K562 (cell line): Measurements from ENCODE around the gene WNK2. TPM values are rescaled to one million over a fixed set of nuclear protein-coding genes. Genes with fewer than 3 reads are reported as not detected.

Experiments
- ATAC-seq: fragments of 200-7000 bp; cut with Tn5 transposase; 3 replicates; pipeline ENCODE4 v1.9.1; 2020; ENCODE audit warnings: moderate library complexity
- BruUV-seq: library from RNA; stranded (reverse); fragments of 400-500 nt; replicated peaks from 2 replicates; lab custom pipeline; 2021; lab: Mats Ljungman, UMichigan
- CTCF ChIA-PET: fragments of 300-600 bp; formaldehyde crosslinking; extraction: SDS; loops from one replicate; lab custom pipeline; 2021; ENCODE audit warnings: low intra/inter-chr PET ratio; lab: Yijun Ruan, JAX
- POLR2A ChIA-PET: fragments of 300-600, 350-650 bp; sonication (Branson Sonifier 250); formaldehyde crosslinking; extraction: SDS; loops from one replicate; lab custom pipeline; 2021; ENCODE audit warnings: antibody characterized with exemption, inconsistent platforms; lab: Yijun Ruan, JAX
- DNase-seq, 4 experiments: peaks; one replicate each; pipeline versions ENCODE4 v3.0.0 to v3.0.0-alpha.2; 2011 to 2018; ENCODE audit warnings: low spot score in 3 of 4, mixed read lengths in 3 of 4; ENCODE audit errors: extremely low read depth in 1 of 4
- FAIRE-seq: peaks from 2 replicates; lab custom pipeline; 2011; peaks lifted over from hg19 to GRCh38; lab: Jason Lieb, UNC
- H2AFZ ChIP-seq: 2 replicates; pipeline ENCODE4 v1.6.0; 2011; ENCODE audit warnings: low read depth, low read length, control low read depth, inconsistent platforms
- H3K27ac ChIP-seq: fragments of 200-600 bp; 3 replicates; pipeline ENCODE4 v1.8.0; 2011; ENCODE audit warnings: low read depth, mild to moderate bottlenecking, control low read depth, inconsistent platforms, low read length, moderate library complexity, mixed read lengths; ENCODE audit errors: extremely low read depth
- H3K27me3 ChIP-seq, 2 experiments: fragments of 300-600 bp in 1 of 2; 2 replicates in 1 of 2; 3 replicates in 1 of 2; pipeline versions ENCODE4 v1.6.0 to v1.8.0; 2011; ENCODE audit warnings: inconsistent platforms in 2 of 2, low read length in 2 of 2, mild to moderate bottlenecking in 1 of 2, mixed read lengths in 1 of 2, moderate library complexity in 1 of 2; ENCODE audit not compliant: control insufficient read depth in 2 of 2, insufficient read depth in 2 of 2
- H3K36me3 ChIP-seq: fragments of 300-600 bp; 3 replicates; pipeline ENCODE4 v1.8.0; 2011; ENCODE audit warnings: mild to moderate bottlenecking, low read length, inconsistent platforms; ENCODE audit not compliant: control insufficient read depth, insufficient read depth
- H3K4me1 ChIP-seq, 2 experiments: fragments of 200-600 bp in 1 of 2; replicated peaks in 1 of 2; 2 replicates in 1 of 2; 3 replicates in 1 of 2; pipeline versions ENCODE4 v1.5.1 to v1.8.0; 2011; ENCODE audit warnings: inconsistent platforms in 2 of 2, low read length in 2 of 2, mild to moderate bottlenecking in 1 of 2, mixed read lengths in 1 of 2, moderate library complexity in 1 of 2; ENCODE audit not compliant: control insufficient read depth in 2 of 2, insufficient read depth in 2 of 2
- H3K4me2 ChIP-seq: 2 replicates; pipeline ENCODE4 v1.6.1; 2011; ENCODE audit warnings: low read length, control low read depth, inconsistent platforms, mixed read lengths; ENCODE audit not compliant: insufficient read depth
- H3K4me3 ChIP-seq: fragments of 200-600 bp; sonication (generic), shearing (Covaris generic); 2 replicates; pipeline ENCODE4 v1.5.1; 2016; ENCODE audit warnings: control low read depth, inconsistent platforms
- H3K79me2 ChIP-seq: fragments of 200-600 bp; 3 replicates; pipeline ENCODE4 v1.8.0; 2011; ENCODE audit warnings: low read length, inconsistent platforms; ENCODE audit not compliant: control insufficient read depth, insufficient read depth
- H3K9ac ChIP-seq, 2 experiments: 2 replicates each; pipeline versions ENCODE4 v1.6.0 to v1.6.1; 2011; ENCODE audit warnings: low read depth in 2 of 2, low read length in 2 of 2, control low read depth in 1 of 2, inconsistent platforms in 1 of 2, mild to moderate bottlenecking in 1 of 2, mixed read lengths in 1 of 2; ENCODE audit not compliant: insufficient read depth in 1 of 2
- H3K9me1 ChIP-seq: one replicate; pipeline ENCODE4 v1.6.0; 2011; ENCODE audit warnings: inconsistent platforms, mild to moderate bottlenecking, low read length, moderate library complexity; ENCODE audit not compliant: control insufficient read depth, insufficient read depth
- H3K9me3 ChIP-seq: replicated peaks from 2 replicates; pipeline ENCODE4 v1.5.1; 2011; ENCODE audit warnings: low read depth, low read length, inconsistent platforms; ENCODE audit not compliant: control insufficient read depth, insufficient read depth
- H4K20me1 ChIP-seq: replicated peaks from 2 replicates; pipeline ENCODE4 v1.6.1; 2011; ENCODE audit warnings: low read length, inconsistent platforms, mixed read lengths; ENCODE audit not compliant: control insufficient read depth, insufficient read depth
- E2F3 ChIP-seq: fragments of 250-450 bp; sonication (Bioruptor Pico); IDR thresholded peaks from 2 replicates; pipeline ENCODE4 v1.4.0; 2020; ENCODE audit warnings: mild to moderate bottlenecking
- GABPA ChIP-seq: fragments of 200-800 bp; sonication (Bioruptor generic); conservative IDR thresholded peaks from 2 replicates; pipeline ENCODE4 v1.6.1; 2016; ENCODE audit warnings: low read depth, missing genetic modification characterization, missing compliant biosample characterization
- HDAC6 ChIP-seq: IDR thresholded peaks from 2 replicates; pipeline ENCODE4 v1.6.1; 2012; ENCODE audit warnings: low read depth, mild to moderate bottlenecking, control low read depth, inconsistent platforms, low read length, moderate library complexity
- HMG20A ChIP-seq: fragments of 450-650 bp; formaldehyde crosslinking; conservative IDR thresholded peaks from 2 replicates; pipeline ENCODE4 v1.4.0; 2020; ENCODE audit warnings: mild to moderate bottlenecking, mixed read lengths
- ID3 ChIP-seq, 2 experiments: fragments of 250-450 bp in 1 of 2; fragments of 450-650 bp in 1 of 2; sonication (Bioruptor Pico) in 1 of 2; IDR thresholded peaks; 2 replicates each; pipeline versions ENCODE4 v1.6.1 to v1.8.0; 2016 to 2021; ENCODE audit warnings: mild to moderate bottlenecking in 2 of 2, moderate library complexity in 2 of 2, missing compliant biosample characterization in 1 of 2, missing genetic modification characterization in 1 of 2
- NFIX ChIP-seq: fragments of 250-450 bp; sonication (Bioruptor Pico); IDR thresholded peaks from 2 replicates; pipeline ENCODE4 v1.4.0; 2020; ENCODE audit warnings: low read depth, mild to moderate bottlenecking, moderate library complexity
- USF1 ChIP-seq: sonication (generic); formaldehyde crosslinking; IDR thresholded peaks from 2 replicates; pipeline ENCODE4 v1.9.0; 2022; ENCODE audit warnings: mild to moderate bottlenecking, missing genetic modification reagents
- ZNF3 ChIP-seq: fragments of 250-450 bp; sonication (Bioruptor Pico); IDR thresholded peaks from 2 replicates; pipeline ENCODE4 v1.5.0; 2021; ENCODE audit warnings: mild to moderate bottlenecking, moderate library complexity
- ZNF318 ChIP-seq, 2 experiments: fragments of 450-650 bp; IDR thresholded peaks; 2 replicates each; pipeline ENCODE4 v1.6.1; 2016; ENCODE audit warnings: mild to moderate bottlenecking in 2 of 2, borderline replicate concordance in 1 of 2, low read depth in 1 of 2, moderate library complexity in 1 of 2
- WGBS: fragments of 100-300 bp; shearing (Covaris generic); methylation state at CpG from one replicate; pipeline ENCODE4 v1.1.6; 2016; ENCODE audit warnings: low coverage, mixed read lengths; ENCODE audit not compliant: insufficient coverage; ENCODE audit errors: missing lambda C conversion rate; 5-methylcytosine and 5-hydroxymethylcytosine counted together
- in situ Hi-C: fragments of 300-500 bp; cut with MboI; formaldehyde crosslinking; loops from 4 replicates; pipeline ENCODE4 v1.15.0; 2018; ENCODE audit warnings: inconsistent platforms, mixed read lengths
- intact Hi-C: fragments of 100-400 bp; cut with micrococcal nuclease; formaldehyde crosslinking; loops from 2 replicates; pipeline ENCODE4 v1.14.2; 2022
- polyA plus RNA-seq, 8 experiments: library from polyadenylated mRNA; depleted of rRNA in 4 of 8; stranded (reverse) in 5 of 8; unstranded in 3 of 8; fragments of >200 nt; fragmentation: Nextera tagmentation in 2 of 8; fragmentation: Illumina TruSeq in 1 of 8; extraction: Ambion mirVana in 2 of 8; extraction: Trizol in 1 of 8; gene quantifications; 2 replicates each; pipeline versions ENCODE4 v1.2.1 to v1.2.3, GENCODE V29; 2011 to 2014; ENCODE audit warnings: inconsistent platforms in 1 of 8, missing spikeins in 1 of 8
- total RNA-seq, 7 experiments: library from RNA; depleted of rRNA in 6 of 7; stranded (reverse); fragments of >200 nt in 6 of 7; fragmentation: Illumina TruSeq in 2 of 7; extraction: Trizol in 2 of 7; gene quantifications; 2 replicates each; pipeline versions ENCODE4 v1.2.1 to v1.2.3, GENCODE V29; 2011 to 2021; ENCODE audit warnings: low replicate concordance in 1 of 7
- TF ChIP-seq, protein P1 (sequence below): fragments of 250-450 bp; sonication (Bioruptor Pico); IDR thresholded peaks from 2 replicates; pipeline ENCODE4 v1.5.0; 2020; ENCODE audit warnings: mild to moderate bottlenecking, borderline replicate concordance

Gene WNK2
- total and polyA plus RNA-seq, 9 of the 15 experiments (the other 6 are each of a cell fraction or from before 2014, with no cell fraction given) = 0.36 to 3.3 (median 0.64) TPM; not detected in 2

GRCh38 chr9:93225417-93225816 lies 41.5 kb downstream of the WNK2 start:
- intact Hi-C loops (no loop called here), in situ Hi-C loops (no loop called here)
- ChIA-PET CTCF (no interaction called here), POLR2A (interaction anchor here (0.9 to 1.0 kb wide), 2 partner anchors 56 to 117 kb away, joined by 3 read pairs; no protein-coding TSS in a partner anchor)
- Histone ChIP-seq H3K79me2 (no peaks in the 10 kb centered on the region), H3K27me3 (peaks cover 34 to 79% of the 10 kb centered on the region in 2 experiments), H3K9ac (no peak overlapping the region), H3K36me3 (no peaks in the 10 kb centered on the region), H3K4me3 (no peak overlapping the region), H3K9me3 (no peaks in the 10 kb centered on the region), H3K4me2 (no peak overlapping the region), H2AFZ (no peak overlapping the region), H3K27ac (no peak overlapping the region), H4K20me1 (peaks cover 8% of the 10 kb centered on the region; the same call in 1 of the 2 replicates), H3K4me1 (no peaks in the 10 kb centered on the region), H3K9me1 (no peaks in the 10 kb centered on the region)
- TF ChIP-seq USF1 (no peak), GABPA (tag) (no peak), ZNF3 (CRISPR knock-in tag) (no peak), E2F3 (CRISPR knock-in tag) (no peak), NFIX (CRISPR knock-in tag) (no peak), HDAC6 (no peak), ZNF318 (IDR thresholded peaks at IDR 0.05; ENCODE audit: borderline replicate concordance in 1 of 2, low read depth in 1 of 2) (no peak), ID3 (CRISPR knock-in tag; IDR thresholded peaks at IDR 0.05) (no peak), ID3 (tag; IDR thresholded peaks at IDR 0.05) (no peak), HMG20A (CRISPR knock-in tag) (no peak)
- TF ChIP-seq, protein P1, sequence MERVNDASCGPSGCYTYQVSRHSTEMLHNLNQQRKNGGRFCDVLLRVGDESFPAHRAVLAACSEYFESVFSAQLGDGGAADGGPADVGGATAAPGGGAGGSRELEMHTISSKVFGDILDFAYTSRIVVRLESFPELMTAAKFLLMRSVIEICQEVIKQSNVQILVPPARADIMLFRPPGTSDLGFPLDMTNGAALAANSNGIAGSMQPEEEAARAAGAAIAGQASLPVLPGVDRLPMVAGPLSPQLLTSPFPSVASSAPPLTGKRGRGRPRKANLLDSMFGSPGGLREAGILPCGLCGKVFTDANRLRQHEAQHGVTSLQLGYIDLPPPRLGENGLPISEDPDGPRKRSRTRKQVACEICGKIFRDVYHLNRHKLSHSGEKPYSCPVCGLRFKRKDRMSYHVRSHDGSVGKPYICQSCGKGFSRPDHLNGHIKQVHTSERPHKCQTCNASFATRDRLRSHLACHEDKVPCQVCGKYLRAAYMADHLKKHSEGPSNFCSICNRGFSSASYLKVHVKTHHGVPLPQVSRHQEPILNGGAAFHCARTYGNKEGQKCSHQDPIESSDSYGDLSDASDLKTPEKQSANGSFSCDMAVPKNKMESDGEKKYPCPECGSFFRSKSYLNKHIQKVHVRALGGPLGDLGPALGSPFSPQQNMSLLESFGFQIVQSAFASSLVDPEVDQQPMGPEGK = no peak
- DNase-seq (no peak), FAIRE-seq (no peak), ATAC-seq (no peak)
- BruUV-seq = no TSS peak
- WGBS = 3% methylated on average over 7 of the region's 7 CpGs
